Left lung (tissue), 10 donors: ENCODE data around the gene COL16A1. TPM values are rescaled to one million over a fixed set of nuclear protein-coding genes. Genes with fewer than 3 reads are reported as not detected.

Experiments
- ATAC-seq: fragments of 200-7000 bp; cut with Tn5 transposase; one replicate; pipeline ENCODE4 v1.9.1; 2020; ENCODE audit warnings: moderate library complexity
- DNase-seq, 4 donors: peaks; one replicate each; pipeline ENCODE4 v3.0.0-alpha.2; 2013 to 2020
- H3K27ac ChIP-seq, 2 donors: fragments of 200-600 bp; sonication (generic) in 1 of 2; one replicate each; pipeline versions ENCODE4 v1.5.0 to v1.8.0; 2020 to 2021
- H3K27me3 ChIP-seq, 2 donors: fragments of 200-600 bp; sonication (generic) in 1 of 2; one replicate each; pipeline versions ENCODE4 v1.5.0 to v1.8.0; 2020 to 2021
- H3K36me3 ChIP-seq, 2 donors: fragments of 200-600 bp; sonication (generic) in 1 of 2; one replicate each; pipeline versions ENCODE4 v1.5.0 to v1.8.0; 2020 to 2021
- H3K4me1 ChIP-seq, 2 donors: fragments of 200-600 bp; one replicate each; pipeline ENCODE4 v1.8.0; 2021
- H3K4me3 ChIP-seq, 2 donors: fragments of 200-600 bp; sonication (generic) in 1 of 2; one replicate each; pipeline versions ENCODE4 v1.5.0 to v1.8.0; 2020 to 2021; ENCODE audit warnings: mild to moderate bottlenecking in 1 of 2
- H3K9me3 ChIP-seq, 2 donors: fragments of 200-600 bp; sonication (generic) in 1 of 2; one replicate each; pipeline versions ENCODE4 v1.5.0 to v1.8.0; 2020 to 2021
- CTCF ChIP-seq, 2 donors: fragments of 200-600 bp; sonication (generic) in 1 of 2; IDR thresholded peaks; one replicate each; pipeline versions ENCODE4 v1.5.0 to v1.8.0; 2021; ENCODE audit warnings: antibody characterized with exemption in 2 of 2
- intact Hi-C, 2 donors: fragments of 100-400 bp; cut with DNase I; formaldehyde crosslinking; loops; one replicate each; pipeline versions ENCODE4 v1.11.2 to v1.14.2; 2022
- polyA plus RNA-seq, 6 donors: library from polyadenylated mRNA; unstranded; fragments of 120-200 nt; gene quantifications; one replicate each; pipeline ENCODE4 v1.2.1, GENCODE V29; 2013; ENCODE audit not compliant: insufficient read length in 6 of 6
- total RNA-seq, 2 donors: library from RNA; stranded (reverse); fragmentation: NEBNext Ultra II Directional; extraction: Animal tissue kit (Norgen Biotek cat#: 25700); gene quantifications; one replicate each; pipeline ENCODE4 v1.2.1, GENCODE V29; 2021
- donor health status: DM: no; HTN: yes; CAD: no.
- donor health status: DM: no; HTN: no; CAD: no.

Gene COL16A1
- total and polyA plus RNA-seq, 8 donors: 64.8 to 177 (median 118) TPM

DNA sequence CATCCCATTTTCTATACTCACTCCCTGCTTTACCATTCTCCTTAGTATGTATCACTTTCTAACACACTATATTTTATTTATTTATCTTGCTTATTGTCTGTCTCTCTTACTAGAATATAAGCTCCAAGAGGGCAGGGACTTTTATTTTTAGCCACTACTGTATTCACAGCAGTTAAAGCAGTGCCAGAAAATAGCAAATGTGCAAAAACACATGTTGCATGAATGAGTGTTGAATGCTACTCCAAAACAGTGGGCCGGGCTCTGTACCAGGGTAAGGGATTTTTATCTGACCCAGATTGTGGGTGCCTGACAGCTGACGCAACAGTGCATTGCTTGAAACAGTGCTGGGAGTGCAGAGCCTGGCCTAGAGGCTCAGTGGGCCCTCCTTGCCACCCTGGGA lies 24.7 kb downstream of the COL16A1 start:
- DNase-seq (no peak), ATAC-seq (no peak)
- Histone ChIP-seq H3K4me1 (no peaks in the 10 kb centered on the region), H3K4me3 (no peak overlapping the region), H3K27ac (no peak overlapping the region), H3K27me3 (peaks cover 0 to 3% of the 10 kb centered on the region in 2 donors), H3K36me3 (no peaks in the 10 kb centered on the region), H3K9me3 (no peaks in the 10 kb centered on the region)
- intact Hi-C loops: no loop called here
- TF ChIP-seq CTCF (IDR thresholded peaks at IDR 0.05): no peak

DNA sequence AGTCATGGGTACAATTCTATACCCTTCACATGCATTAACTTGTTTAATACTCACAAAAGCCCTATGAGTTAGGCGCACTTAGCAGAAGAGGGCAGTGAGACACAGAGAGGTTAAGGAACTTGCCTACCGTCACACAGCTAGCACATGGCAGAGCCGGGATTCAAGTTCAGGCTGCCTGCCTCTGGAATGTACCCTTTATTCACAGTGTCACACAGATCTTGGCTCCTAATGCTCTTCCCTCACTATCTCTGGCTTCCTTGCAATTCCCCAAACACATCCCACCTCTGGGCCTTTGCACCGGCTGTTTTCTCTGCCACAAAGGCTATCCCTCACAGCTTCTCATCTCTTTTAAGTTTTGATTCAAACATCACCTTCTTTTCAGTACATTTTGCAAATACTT lies 25.1 kb downstream of the COL16A1 start:
- ATAC-seq (no peak), DNase-seq (no peak)
- Histone ChIP-seq H3K27ac (no peak overlapping the region), H3K4me3 (no peak overlapping the region), H3K4me1 (no peaks in the 10 kb centered on the region), H3K36me3 (no peaks in the 10 kb centered on the region), H3K9me3 (no peaks in the 10 kb centered on the region), H3K27me3 (no peaks in the 10 kb centered on the region)
- intact Hi-C loops: no loop called here
- no peak for TF ChIP-seq CTCF (IDR thresholded peaks at IDR 0.05)

GRCh38 chr1:31677949-31678348 lies 25.9 kb downstream of the COL16A1 start:
- ATAC-seq: no peak
- Histone ChIP-seq H3K9me3 (no peaks in the 10 kb centered on the region), H3K27ac (no peak overlapping the region), H3K4me1 (no peaks in the 10 kb centered on the region), H3K4me3 (no peak overlapping the region), H3K36me3 (no peaks in the 10 kb centered on the region), H3K27me3 (no peaks in the 10 kb centered on the region)
- no peak for TF ChIP-seq CTCF (IDR thresholded peaks at IDR 0.05)
- intact Hi-C loops: no loop called here
- DNase-seq: no peak

GRCh38 chr1:31677401-31677800 lies 26.4 kb downstream of the COL16A1 start:
- no peaks in the 10 kb centered on the region for H3K9me3 ChIP-seq
- DNase-seq (no peak), ATAC-seq (no peak)
- H3K36me3 ChIP-seq: no peaks in the 10 kb centered on the region
- no peaks in the 10 kb centered on the region for H3K4me1 ChIP-seq
- no peaks in the 10 kb centered on the region for H3K27me3 ChIP-seq
- H3K27ac ChIP-seq: no peak overlapping the region
- no peak overlapping the region for H3K4me3 ChIP-seq
- intact Hi-C loops: no loop called here
- no peak for TF ChIP-seq CTCF (IDR thresholded peaks at IDR 0.05)

GRCh38 chr1:31675756-31676155 lies 28.1 kb downstream of the COL16A1 start:
- Histone ChIP-seq H3K27ac (no peak overlapping the region), H3K27me3 (peaks cover 0 to 2% of the 10 kb centered on the region in 2 donors), H3K4me1 (peaks cover 0 to 4% of the 10 kb centered on the region in 2 donors), H3K4me3 (no peak overlapping the region), H3K9me3 (no peaks in the 10 kb centered on the region), H3K36me3 (no peaks in the 10 kb centered on the region)
- ATAC-seq: no peak
- intact Hi-C loops: no loop called here
- TF ChIP-seq CTCF (IDR thresholded peaks at IDR 0.05): no peak
- DNase-seq: no peak
